ENCODE data around the gene GMCL2.
A peak's percentile ranks its signal among the peaks of the same experiment; 100 is the strongest.

Gene GMCL2

GRCh38 chr5:178232124-178232919, 45.2 kb upstream of the GMCL2 start, which contains the start of gene PHYKPL (continued):
- 0 out of 2 replicates have a peak, but pooled peaks have one; percentile 19 for TF ChIP-seq ZNF449 (tag by site-specific recombination; IDR thresholded peaks at IDR 0.05)
- TF ChIP-seq ZNF555 (tag by site-specific recombination; conservative IDR thresholded peaks at IDR 0.05) = no peak
- TF ChIP-seq WT1 (tag by site-specific recombination; IDR thresholded peaks at IDR 0.05) = 0 out of 2 replicates have a peak, but pooled peaks have one; percentile 15
- 0 out of 2 replicates have a peak, but pooled peaks have one; percentile 29 for TF ChIP-seq ZNF785 (tag by site-specific recombination; IDR thresholded peaks at IDR 0.05)
- no peak for TF ChIP-seq ZNF362 (tag by site-specific recombination; IDR thresholded peaks at IDR 0.05)
- TF ChIP-seq KLF1 (tag by site-specific recombination; IDR thresholded peaks at IDR 0.05) = peak; percentile 88
- peak; percentile 63; the same call in 1 of the 2 replicates for TF ChIP-seq HIC1 (tag by site-specific recombination; IDR thresholded peaks at IDR 0.05)
- no peak for TF ChIP-seq ZNF221 (tag by site-specific recombination; IDR thresholded peaks at IDR 0.05; ENCODE audit: borderline replicate concordance)
- TF ChIP-seq PRDM4 (tag by site-specific recombination; IDR thresholded peaks at IDR 0.05) = peak; percentile 81
- no peak for TF ChIP-seq ZFP69B (tag by site-specific recombination; IDR thresholded peaks at IDR 0.05)
- TF ChIP-seq ZFP37 (tag by site-specific recombination; IDR thresholded peaks at IDR 0.05) = no peak
- TF ChIP-seq HOXA7 (CRISPR knock-in tag; IDR thresholded peaks at IDR 0.05; ENCODE audit: borderline replicate concordance) = no peak; the same call in 1 of the 2 replicates
- TF ChIP-seq ZNF558 (tag by site-specific recombination; IDR thresholded peaks at IDR 0.05) = no peak
- no peak for TF ChIP-seq ZNF184 (tag by site-specific recombination; IDR thresholded peaks at IDR 0.05)
- TF ChIP-seq ZIC2 (tag by site-specific recombination; IDR thresholded peaks at IDR 0.05) = peak; percentile 54; the same call in 1 of the 2 replicates
- peak; percentile 78; the same call in 1 of the 2 replicates for TF ChIP-seq ZNF24 (tag by site-specific recombination; IDR thresholded peaks at IDR 0.05)
- 0 out of 2 replicates have a peak, but pooled peaks have one; percentile 15 for TF ChIP-seq ZEB2 (tag by site-specific recombination; IDR thresholded peaks at IDR 0.05)
- 0 out of 2 replicates have a peak, but pooled peaks have one; percentile 14 for TF ChIP-seq ZSCAN16 (tag by site-specific recombination; IDR thresholded peaks at IDR 0.05)
- peak; percentile 63 for TF ChIP-seq ZBTB11 (tag by site-specific recombination; conservative IDR thresholded peaks at IDR 0.05; ENCODE audit: low read depth)
- peak; percentile 55 for TF ChIP-seq ZBTB8A (tag by site-specific recombination; IDR thresholded peaks at IDR 0.05)
- TF ChIP-seq ZNF660 (tag by site-specific recombination; IDR thresholded peaks at IDR 0.05) = peak; percentile 17; the same call in 1 of the 2 replicates
- 0 out of 2 replicates have a peak, but pooled peaks have one; percentile 5 for TF ChIP-seq ZNF174 (tag by site-specific recombination; IDR thresholded peaks at IDR 0.05)
- TF ChIP-seq GLI4 (tag by site-specific recombination; IDR thresholded peaks at IDR 0.05) = 0 out of 2 replicates have a peak, but pooled peaks have one; percentile 66
- peak; percentile 91 for TF ChIP-seq ZBTB26 (tag by site-specific recombination; optimal IDR thresholded peaks at IDR 0.05)
- TF ChIP-seq ZSCAN5A (tag by site-specific recombination; IDR thresholded peaks at IDR 0.05) = 0 out of 2 replicates have a peak, but pooled peaks have one; percentile 21
